Mucosa of descending colon (tissue), 3 donors: ENCODE data around the gene TBC1D1. TPM values are rescaled to one million over a fixed set of nuclear protein-coding genes. Genes with fewer than 3 reads are reported as not detected.

ENCODE experiments used
- ATAC-seq: fragments of 200-7000 bp; cut with Tn5 transposase; one replicate; pipeline ENCODE4 v1.9.1; 2020; ENCODE audit warnings: mild to moderate bottlenecking, moderate library complexity
- DNase-seq, 3 donors: peaks; one replicate each; pipeline ENCODE4 v3.0.0-alpha.2; 2020
- H3K36me3 ChIP-seq: fragments of 200-600 bp; one replicate; pipeline ENCODE4 v1.8.0; 2021; ENCODE audit warnings: low read depth, mild to moderate bottlenecking
- H3K4me1 ChIP-seq: fragments of 200-600 bp; one replicate; pipeline ENCODE4 v1.8.0; 2021; ENCODE audit warnings: low read depth, mild to moderate bottlenecking
- H3K4me3 ChIP-seq: fragments of 200-600 bp; one replicate; pipeline ENCODE4 v1.8.0; 2021; ENCODE audit warnings: mild to moderate bottlenecking
- H3K9me3 ChIP-seq: fragments of 200-600 bp; one replicate; pipeline ENCODE4 v1.8.0; 2021; ENCODE audit warnings: mild to moderate bottlenecking
- CTCF ChIP-seq: fragments of 200-600 bp; IDR thresholded peaks from one replicate; pipeline ENCODE4 v1.8.0; 2022; ENCODE audit warnings: antibody characterized with exemption, mild to moderate bottlenecking
- intact Hi-C, 2 donors: fragments of 100-400 bp; cut with DNase I in 1 of 2; cut with micrococcal nuclease in 1 of 2; formaldehyde crosslinking; loops; one replicate each; pipeline versions ENCODE4 v1.11.0 to v1.11.1; 2022; cut with DNase I, micrococcal nuclease
- total RNA-seq, 3 donors: library from RNA; stranded (reverse); fragmentation: NEBNext Ultra II Directional in 2 of 3; extraction: Animal tissue kit (Norgen Biotek cat#: 25700) in 2 of 3; gene quantifications; one replicate each; pipeline versions ENCODE4 v1.2.1 to v1.2.4, GENCODE V29; 2021 to 2023
- donor health status: DM: no; HTN: no; CAD: no; lungs with moderate emphysema.
- donor health status: DM: no; HTN: no; CAD: no.
- donor health status: DM: no; HTN: yes; CAD: no.

TBC1D1 gene
- total RNA-seq, 3 donors from 2014 or later = 50.2 to 249 (median 71.6) TPM

DNA sequence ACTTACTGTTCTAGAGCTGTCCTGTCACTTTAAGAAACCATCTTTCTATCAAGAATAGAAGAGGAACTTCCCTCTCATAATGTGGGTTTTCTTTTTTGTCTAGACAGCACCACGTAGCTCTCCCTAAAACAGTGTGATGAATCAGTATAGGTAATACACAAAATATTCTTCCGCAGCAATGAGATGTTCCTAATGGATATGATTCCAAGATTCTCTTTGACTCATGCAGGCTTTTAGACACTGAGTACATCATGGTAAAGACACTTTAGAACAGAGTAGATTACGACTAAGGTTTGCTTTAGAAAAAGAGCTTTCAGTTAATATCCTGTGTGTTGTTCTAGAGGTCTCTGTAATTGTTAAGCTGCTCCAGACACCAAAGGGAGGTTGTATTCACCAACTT, 139.1 kb downstream of the TBC1D1 start:
- ATAC-seq = no peak
- no peak for DNase-seq
- H3K4me3 ChIP-seq = no peak overlapping the region
- intact Hi-C loops = loop anchor here in 1 of 2 donors (10.0 kb wide), 1 partner anchor 205 kb away; the partner anchor contains the start of gene PGM2
- TF ChIP-seq CTCF = no peak
- H3K4me1 ChIP-seq = no peaks in the 10 kb centered on the region
- H3K9me3 ChIP-seq = no peaks in the 10 kb centered on the region
- no peaks in the 10 kb centered on the region for H3K36me3 ChIP-seq

GRCh38 chr4:38034986-38035882, 144.3 kb downstream of the TBC1D1 start:
- no peaks in the 10 kb centered on the region for H3K9me3 ChIP-seq
- ATAC-seq = peak; percentile 48
- DNase-seq = peak in 1 of 3 donors; percentile 70
- no peak overlapping the region for H3K4me3 ChIP-seq
- intact Hi-C loops = loop anchor here (5.0 to 10.0 kb wide), 2 partner anchors 210 to 233 kb away; partner anchors contain the start of gene PGM2 (in 1 of the 2)
- TF ChIP-seq CTCF = peak; percentile 23
- H3K36me3 ChIP-seq = no peaks in the 10 kb centered on the region
- H3K4me1 ChIP-seq = no peaks in the 10 kb centered on the region

DNA sequence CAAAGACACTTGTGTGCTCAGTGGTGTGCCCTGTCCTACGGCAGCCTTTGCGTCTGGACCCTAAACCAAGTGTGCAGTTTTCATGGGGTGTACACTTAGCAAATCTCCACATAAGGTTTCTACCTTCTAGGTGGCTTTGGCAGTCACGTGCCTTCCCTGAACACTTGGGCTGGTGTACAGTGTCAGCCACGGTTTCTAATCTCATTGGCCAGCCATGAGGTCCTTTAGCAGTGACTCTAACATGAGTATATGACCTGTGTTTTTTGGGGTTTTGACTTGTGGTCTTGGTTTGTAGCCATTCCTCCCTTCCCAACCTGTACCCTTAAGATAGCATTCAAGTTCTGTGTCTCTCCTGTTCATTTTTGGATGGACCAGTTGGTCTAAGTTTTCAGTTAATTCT, 145.7 kb downstream of the TBC1D1 start:
- Histone ChIP-seq H3K36me3 (no peaks in the 10 kb centered on the region), H3K4me1 (no peaks in the 10 kb centered on the region), H3K9me3 (no peaks in the 10 kb centered on the region), H3K4me3 (no peak overlapping the region)
- DNase-seq (no peak), ATAC-seq (no peak)
- intact Hi-C loops = loop anchor here (5.0 to 10.0 kb wide), 2 partner anchors 212 to 234 kb away; partner anchors contain the start of gene PGM2 (in 1 of the 2)
- no peak for TF ChIP-seq CTCF

DNA sequence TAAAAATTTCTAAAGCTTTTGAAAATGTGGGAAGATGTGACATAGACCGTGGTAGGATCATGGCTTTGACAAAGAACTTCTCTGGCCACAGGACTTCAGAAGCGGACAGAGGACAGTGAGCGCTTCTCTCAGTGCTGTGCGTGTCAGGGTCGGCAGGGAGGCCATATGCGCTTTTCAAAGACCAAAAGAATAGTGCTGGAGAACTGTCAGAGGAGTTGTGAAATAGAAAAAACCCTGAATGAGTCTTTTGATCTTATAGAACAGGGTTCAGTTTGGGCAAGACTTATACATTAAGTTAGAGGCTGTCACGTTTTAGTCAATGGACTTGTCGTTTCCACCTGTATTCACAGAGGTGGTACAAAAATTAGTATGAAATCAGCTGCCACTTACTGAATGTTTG, 146.7 kb downstream of the TBC1D1 start:
- DNase-seq (no peak), ATAC-seq (no peak)
- intact Hi-C loops = loop anchor here (5.0 to 10.0 kb wide), 2 partner anchors 213 to 235 kb away; partner anchors contain the start of gene PGM2 (in 1 of the 2)
- Histone ChIP-seq H3K4me3 (no peak overlapping the region), H3K36me3 (no peaks in the 10 kb centered on the region), H3K9me3 (no peaks in the 10 kb centered on the region), H3K4me1 (no peaks in the 10 kb centered on the region)
- TF ChIP-seq CTCF = no peak

DNA sequence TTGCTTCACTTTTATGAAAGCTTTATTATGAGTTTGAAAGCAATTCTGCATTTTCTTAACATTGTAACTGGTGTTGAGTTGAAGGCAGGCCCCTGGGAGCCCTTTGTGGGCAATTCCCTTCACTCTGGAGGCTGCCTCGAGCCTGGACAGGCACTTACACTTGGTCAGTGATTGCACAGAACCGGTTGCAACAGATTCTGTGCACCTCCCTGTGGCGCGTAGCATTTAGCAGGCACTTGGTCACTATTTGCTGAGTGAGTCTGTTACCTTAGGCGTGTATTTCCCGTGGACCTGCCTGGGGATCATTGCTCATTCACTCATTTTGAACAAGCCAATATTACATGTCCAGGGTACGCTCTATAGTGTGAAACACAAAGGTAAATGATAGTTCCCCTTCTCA, 149.7 kb downstream of the TBC1D1 start:
- DNase-seq = no peak
- Histone ChIP-seq H3K9me3 (no peaks in the 10 kb centered on the region), H3K4me3 (no peak overlapping the region), H3K4me1 (no peaks in the 10 kb centered on the region), H3K36me3 (no peaks in the 10 kb centered on the region)
- no peak for ATAC-seq
- intact Hi-C loops = no loop called here
- no peak for TF ChIP-seq CTCF
